NCI-H146 treated with DMSO at 0.1 percent for 48 hours (cell line): ENCODE data around the gene ZNF835.
"Not testable (repeated sequence)": the region's sequence is repeated elsewhere in the genome, so short reads cannot be mapped to it uniquely, and the experiment has no call there.

ENCODE experiments used
- DNase-seq: peaks from one replicate; lab custom pipeline; 2025; ENCODE audit not compliant: unreplicated experiment; lab: John Stamatoyannopoulos, UW

ZNF835 gene

GRCh38 chr19:56671613-56671994 is at the start of gene ZNF835:
Gene ZNF835, minus strand, starts transcription at chr19:56671757. Its CDS starts 6,559 bp downstream, at chr19:56665198.
- DNase-seq = no peak

- no peak for DNase-seq
These were observed 48.7 kb upstream of the ZNF835 start for GRCh38 chr19:56720281-56720680.

- no peak for DNase-seq
These were observed 46.7 kb upstream of the ZNF835 start for GRCh38 chr19:56718231-56718630.

GRCh38 chr19:56712611-56713276 is 41.2 kb upstream of the ZNF835 start:
- no peak for DNase-seq

GRCh38 chr19:56710437-56710836 is 38.9 kb upstream of the ZNF835 start:
- no peak for DNase-seq

GRCh38 chr19:56707821-56708220 is 36.3 kb upstream of the ZNF835 start:
- DNase-seq = no peak

GRCh38 chr19:56705939-56706338 is 34.4 kb upstream of the ZNF835 start:
- DNase-seq = no peak

GRCh38 chr19:56701895-56702294 is 30.3 kb upstream of the ZNF835 start:
- no peak for DNase-seq

- no peak for DNase-seq
These were observed 28.0 kb upstream of the ZNF835 start for GRCh38 chr19:56699552-56699951.

- no peak for DNase-seq
These were observed 20.8 kb upstream of the ZNF835 start for GRCh38 chr19:56692206-56692895.

GRCh38 chr19:56690670-56691069 is 19.1 kb upstream of the ZNF835 start:
- no peak for DNase-seq

GRCh38 chr19:56689198-56689597 is 17.6 kb upstream of the ZNF835 start:
- DNase-seq = no peak

- DNase-seq = no peak
These were observed 15.5 kb upstream of the ZNF835 start for GRCh38 chr19:56687031-56687430.

GRCh38 chr19:56683116-56683515 is 11.6 kb upstream of the ZNF835 start:
- DNase-seq = no peak

GRCh38 chr19:56681702-56682101 is 10.1 kb upstream of the ZNF835 start:
- no peak for DNase-seq

GRCh38 chr19:56678205-56678604 is 6.6 kb upstream of the ZNF835 start:
- no peak for DNase-seq

GRCh38 chr19:56672610-56673009 is 1.1 kb upstream of the ZNF835 start:
- DNase-seq = not testable (repeated sequence)

- no peak for DNase-seq
These were observed 470 bp downstream of the ZNF835 start for GRCh38 chr19:56670961-56671612.

- no peak for DNase-seq
These were observed 1.1 kb downstream of the ZNF835 start for GRCh38 chr19:56670401-56670960.

GRCh38 chr19:56668676-56669075 is 2.9 kb downstream of the ZNF835 start:
- no peak for DNase-seq

GRCh38 chr19:56667311-56667870 is 4.2 kb downstream of the ZNF835 start:
- DNase-seq = no peak

- DNase-seq = no peak
These were observed 7.0 kb downstream of the ZNF835 start for GRCh38 chr19:56664511-56664910.
